HL-60/S4 treated with retinoic acid at 250 ng/mL for 4 days and 3 days (cell line): ENCODE results near the gene PKN3.
"Not testable (repeated sequence)": the region's sequence is repeated elsewhere in the genome, so short reads cannot be mapped to it uniquely, and the experiment has no call there.

ENCODE experiments used
- in situ Hi-C: fragments of 300-500 bp; cut with MboI; formaldehyde crosslinking; loops from 2 replicates; pipeline ENCODE4 v1.7.0; 2022; ENCODE audit warnings: low sequenced_read_pairs

The PKN3 gene

GRCh38 chr9:128702445-128702948 is at the start of gene PKN3:
Gene PKN3, plus strand, starts transcription at chr9:128702503. Its CDS starts 413 bp downstream, at chr9:128702916.
- in situ Hi-C loops: no loop called here

- in situ Hi-C loops: no loop called here
Observed at GRCh38 chr9:128653908-128654307, 48.4 kb upstream of the PKN3 start.

- in situ Hi-C loops: no loop called here
Observed at GRCh38 chr9:128654481-128654880, 47.8 kb upstream of the PKN3 start.

GRCh38 chr9:128656416-128657343 is 45.6 kb upstream of the PKN3 start, which contains the start of gene DYNC2I2:
Gene DYNC2I2, minus strand, starts transcription at chr9:128656847. Its CDS starts 121 bp downstream, at chr9:128656726.
- in situ Hi-C loops: no loop called here

GRCh38 chr9:128657344-128657704 is 45.0 kb upstream of the PKN3 start:
- in situ Hi-C loops: no loop called here

- in situ Hi-C loops: no loop called here
Observed at GRCh38 chr9:128657796-128658195, 44.5 kb upstream of the PKN3 start.

- in situ Hi-C loops: not testable (repeated sequence)
Observed at GRCh38 chr9:128666481-128666941, 35.8 kb upstream of the PKN3 start.

- in situ Hi-C loops: no loop called here
Observed at GRCh38 chr9:128669786-128670185, 32.5 kb upstream of the PKN3 start.

- in situ Hi-C loops: no loop called here
Observed at GRCh38 chr9:128675382-128675781, 26.9 kb upstream of the PKN3 start.

- in situ Hi-C loops: no loop called here
Observed at GRCh38 chr9:128677794-128678193, 24.5 kb upstream of the PKN3 start.

GRCh38 chr9:128683340-128684064 is 18.8 kb upstream of the PKN3 start:
- in situ Hi-C loops: no loop called here

- in situ Hi-C loops: no loop called here
Observed at GRCh38 chr9:128684065-128684324, 18.3 kb upstream of the PKN3 start.

GRCh38 chr9:128684325-128685199 is 17.7 kb upstream of the PKN3 start:
- in situ Hi-C loops: no loop called here

- in situ Hi-C loops: no loop called here
Observed at GRCh38 chr9:128685636-128686489, 16.4 kb upstream of the PKN3 start.

GRCh38 chr9:128687453-128687852 is 14.8 kb upstream of the PKN3 start:
- in situ Hi-C loops: no loop called here

- in situ Hi-C loops: no loop called here
Observed at GRCh38 chr9:128688501-128689292, 13.6 kb upstream of the PKN3 start, which contains the start of gene SET. Gene SET, plus strand, starts transcription at chr9:128689222. Its CDS starts 361 bp downstream, at chr9:128689583.

GRCh38 chr9:128689293-128689774 is 13.0 kb upstream of the PKN3 start:
- in situ Hi-C loops: no loop called here

GRCh38 chr9:128689820-128690683 is 12.3 kb upstream of the PKN3 start:
- in situ Hi-C loops: no loop called here
